Breast epithelium (tissue), 4 donors: Measurements from ENCODE around the gene TIE1. TPM values are rescaled to one million over a fixed set of nuclear protein-coding genes. Genes with fewer than 3 reads are reported as not detected.

ENCODE experiments used
- DNase-seq, 2 donors: peaks; one replicate each; pipeline ENCODE4 v3.0.0-alpha.2; 2019; ENCODE audit warnings: low spot score in 2 of 2
- H3K27ac ChIP-seq, 2 donors: fragments of 200-600 bp; sonication (generic) in 1 of 2; one replicate each; pipeline ENCODE4 v1.5.1; 2016 to 2019; ENCODE audit warnings: mild to moderate bottlenecking in 1 of 2
- H3K27me3 ChIP-seq, 2 donors: fragments of 200-600 bp; sonication (generic) in 1 of 2; one replicate each; pipeline versions ENCODE4 v1.5.1 to v1.6.0; 2017 to 2019; ENCODE audit warnings: control low read depth in 1 of 2, mild to moderate bottlenecking in 1 of 2
- H3K36me3 ChIP-seq: fragments of 200-600 bp; one replicate; pipeline ENCODE4 v1.5.1; 2019
- H3K4me1 ChIP-seq, 2 donors: fragments of 200-600 bp; sonication (generic); one replicate each; pipeline ENCODE4 v1.5.1; 2016 to 2019; ENCODE audit warnings: control low read depth in 1 of 2
- H3K4me3 ChIP-seq, 3 donors: fragments of 200-600 bp; sonication (generic); 1 replicate in 2 of 3; 2 replicates in 1 of 3; pipeline ENCODE4 v1.5.1; 2016 to 2019; ENCODE audit warnings: mild to moderate bottlenecking in 3 of 3, moderate library complexity in 2 of 3
- H3K9me3 ChIP-seq, 2 donors: fragments of 200-600 bp; sonication (generic) in 1 of 2; one replicate each; pipeline ENCODE4 v1.5.1; 2016 to 2019; ENCODE audit warnings: control low read depth in 1 of 2
- POLR2A ChIP-seq: fragments of 450-650 bp; IDR thresholded peaks from one replicate; pipeline ENCODE4 v1.6.1; 2016; ENCODE audit warnings: antibody characterized with exemption, mild to moderate bottlenecking, moderate library complexity
- POLR2AphosphoS5 ChIP-seq, 3 donors: sonication (generic); formaldehyde crosslinking; IDR thresholded peaks; one replicate each; pipeline ENCODE4 v1.6.1; 2017; ENCODE audit warnings: antibody characterized with exemption in 3 of 3
- intact Hi-C: fragments of 100-400 bp; cut with DNase I; formaldehyde crosslinking; loops from one replicate; pipeline ENCODE4 v1.15.1; 2023; ENCODE audit warnings: low total_unique reads
- total RNA-seq, 3 donors: library from RNA; depleted of rRNA; stranded (reverse); fragments of >200 nt; gene quantifications; one replicate each; pipeline ENCODE4 v1.1.0, GENCODE V29; 2016
- TF ChIP-seq, protein P1 (sequence below), 3 donors: fragments of 450-650 bp; IDR thresholded peaks; one replicate each; pipeline ENCODE4 v1.5.1; 2016 to 2017; ENCODE audit warnings: antibody characterized with exemption in 3 of 3, mild to moderate bottlenecking in 3 of 3, moderate library complexity in 3 of 3

The TIE1 gene
- total RNA-seq, 3 donors from 2014 or later = 9.4 to 39.0 (median 24.2) TPM

DNA sequence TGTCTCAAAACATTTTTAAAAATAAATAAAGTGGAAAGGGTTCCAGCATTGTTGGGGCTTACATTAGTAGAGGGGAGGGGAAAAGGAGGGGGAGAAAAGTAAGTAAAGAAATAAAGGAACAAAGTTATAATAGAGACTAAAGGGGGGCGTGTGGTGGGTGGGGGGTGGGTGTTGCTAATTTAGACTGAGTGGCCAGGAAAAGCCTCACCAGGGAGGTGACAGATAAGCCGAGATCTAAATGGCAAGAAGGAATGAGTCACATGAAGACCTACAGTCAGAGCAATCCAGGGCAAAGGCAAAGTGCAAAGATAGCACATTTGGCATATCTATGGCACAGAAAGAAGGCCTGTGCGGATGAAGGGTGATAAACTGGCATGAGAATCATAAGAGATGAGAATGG lies 44.3 kb downstream of the TIE1 start:
- H3K4me1 ChIP-seq = no peaks in the 10 kb centered on the region
- TF ChIP-seq POLR2AphosphoS5 (IDR thresholded peaks at IDR 0.05) (no peak), POLR2A (no peak)
- TF ChIP-seq, protein P1, sequence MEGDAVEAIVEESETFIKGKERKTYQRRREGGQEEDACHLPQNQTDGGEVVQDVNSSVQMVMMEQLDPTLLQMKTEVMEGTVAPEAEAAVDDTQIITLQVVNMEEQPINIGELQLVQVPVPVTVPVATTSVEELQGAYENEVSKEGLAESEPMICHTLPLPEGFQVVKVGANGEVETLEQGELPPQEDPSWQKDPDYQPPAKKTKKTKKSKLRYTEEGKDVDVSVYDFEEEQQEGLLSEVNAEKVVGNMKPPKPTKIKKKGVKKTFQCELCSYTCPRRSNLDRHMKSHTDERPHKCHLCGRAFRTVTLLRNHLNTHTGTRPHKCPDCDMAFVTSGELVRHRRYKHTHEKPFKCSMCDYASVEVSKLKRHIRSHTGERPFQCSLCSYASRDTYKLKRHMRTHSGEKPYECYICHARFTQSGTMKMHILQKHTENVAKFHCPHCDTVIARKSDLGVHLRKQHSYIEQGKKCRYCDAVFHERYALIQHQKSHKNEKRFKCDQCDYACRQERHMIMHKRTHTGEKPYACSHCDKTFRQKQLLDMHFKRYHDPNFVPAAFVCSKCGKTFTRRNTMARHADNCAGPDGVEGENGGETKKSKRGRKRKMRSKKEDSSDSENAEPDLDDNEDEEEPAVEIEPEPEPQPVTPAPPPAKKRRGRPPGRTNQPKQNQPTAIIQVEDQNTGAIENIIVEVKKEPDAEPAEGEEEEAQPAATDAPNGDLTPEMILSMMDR (IDR thresholded peaks at IDR 0.05) = no peak
- no peak for DNase-seq
- H3K9me3 ChIP-seq = no peaks in the 10 kb centered on the region
- intact Hi-C loops = no loop called here
- no peaks in the 10 kb centered on the region for H3K36me3 ChIP-seq
- no peak overlapping the region for H3K27ac ChIP-seq
- no peaks in the 10 kb centered on the region for H3K27me3 ChIP-seq
- no peak overlapping the region for H3K4me3 ChIP-seq

DNA sequence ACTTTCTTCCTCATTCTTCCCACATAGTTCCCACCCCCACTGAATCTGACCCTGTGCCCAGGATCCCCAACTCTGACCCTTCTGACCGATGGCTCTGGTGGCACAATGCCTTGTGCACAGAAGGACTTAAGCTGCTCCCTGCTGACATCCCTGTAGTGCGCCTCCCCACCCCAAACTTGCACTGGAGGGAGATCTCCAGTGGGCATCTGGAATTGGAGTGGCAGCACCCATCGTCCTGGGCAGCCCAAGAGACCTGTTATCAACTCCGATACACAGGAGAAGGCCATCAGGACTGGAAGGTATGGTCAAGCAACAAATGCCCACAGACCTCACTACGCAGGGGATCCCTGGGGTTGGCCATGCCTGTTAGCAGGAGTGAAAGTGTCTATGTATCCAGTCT lies 45.9 kb downstream of the TIE1 start:
- Histone ChIP-seq H3K27ac (no peak overlapping the region), H3K27me3 (no peaks in the 10 kb centered on the region), H3K36me3 (no peaks in the 10 kb centered on the region), H3K4me1 (no peaks in the 10 kb centered on the region), H3K9me3 (no peaks in the 10 kb centered on the region), H3K4me3 (no peak overlapping the region)
- TF ChIP-seq, protein P1 (IDR thresholded peaks at IDR 0.05) = no peak
- intact Hi-C loops = no loop called here
- no peak for DNase-seq

DNA sequence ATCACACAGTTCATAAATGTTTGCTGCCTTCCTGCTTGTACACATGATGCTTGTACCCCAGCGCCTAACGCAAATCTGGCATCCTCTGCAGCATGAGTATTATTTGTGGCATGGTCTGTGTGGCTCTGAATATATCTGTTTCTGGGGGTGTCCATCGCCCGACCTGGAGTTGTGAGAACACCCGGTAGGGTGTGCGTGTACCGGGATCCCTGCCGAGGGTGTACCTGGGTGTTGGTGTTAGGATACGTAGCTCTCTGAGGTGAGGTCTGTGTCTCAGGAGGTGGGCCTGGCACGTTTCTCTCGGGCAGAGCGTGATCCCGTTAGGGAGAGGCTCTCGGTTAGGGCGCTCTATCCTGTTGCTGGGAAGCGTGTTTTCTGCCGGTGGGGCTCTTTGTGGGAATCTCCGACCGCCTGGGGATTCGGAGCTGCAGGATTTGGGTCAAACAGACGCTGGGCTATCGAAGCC lies 47.6 kb downstream of the TIE1 start:
- no peaks in the 10 kb centered on the region for H3K27me3 ChIP-seq
- H3K4me3 ChIP-seq = peak overlapping the region; percentile 48 to 74 (median 67)
- peak overlapping the region; percentile 97 to 99 for H3K27ac ChIP-seq
- TF ChIP-seq POLR2A (no peak), POLR2AphosphoS5 (IDR thresholded peaks at IDR 0.05) (no peak)
- TF ChIP-seq, protein P1 (IDR thresholded peaks at IDR 0.05) = no peak
- DNase-seq = no peak
- no peaks in the 10 kb centered on the region for H3K4me1 ChIP-seq
- H3K36me3 ChIP-seq = no peaks in the 10 kb centered on the region
- H3K9me3 ChIP-seq = no peaks in the 10 kb centered on the region
- intact Hi-C loops = no loop called here

DNA sequence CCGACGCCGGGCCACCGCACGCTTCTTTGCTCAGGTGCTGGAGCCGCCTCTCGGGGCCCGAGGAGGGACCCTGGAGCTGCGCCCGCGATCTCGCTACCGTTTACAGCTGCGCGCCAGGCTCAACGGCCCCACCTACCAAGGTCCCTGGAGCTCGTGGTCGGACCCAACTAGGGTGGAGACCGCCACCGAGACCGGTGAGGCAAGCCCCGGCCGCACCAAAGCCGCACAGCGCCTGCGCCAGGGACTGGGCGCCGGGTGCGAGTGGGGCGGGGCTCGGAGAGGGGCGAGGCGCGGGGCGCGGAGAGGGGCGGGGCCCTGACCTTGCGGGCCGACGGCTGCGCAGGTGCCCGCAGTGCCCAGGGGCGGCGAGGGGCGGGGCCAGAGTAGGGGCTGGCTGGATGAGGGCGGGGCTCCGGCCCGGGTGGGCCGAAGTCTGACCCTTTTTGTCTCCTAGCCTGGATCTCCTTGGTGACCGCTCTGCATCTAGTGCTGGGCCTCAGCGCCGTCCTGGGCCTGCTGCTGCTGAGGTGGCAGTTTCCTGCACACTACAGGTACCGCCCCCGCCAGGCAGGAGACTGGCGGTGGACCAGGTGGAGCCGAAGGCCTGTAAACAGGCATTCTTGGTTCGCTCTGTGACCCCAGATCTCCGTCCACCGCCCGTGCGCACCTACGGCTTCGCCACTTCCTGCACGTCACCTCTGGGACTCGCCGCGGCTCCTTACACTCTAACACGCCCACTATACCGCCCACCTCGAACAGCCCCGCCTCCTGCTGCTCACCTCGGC lies 48.2 kb downstream of the TIE1 start:
- TF ChIP-seq POLR2A (peak; percentile 41), POLR2AphosphoS5 (IDR thresholded peaks at IDR 0.05) (peak in 2 of 3 donors; percentile 9 to 84)
- TF ChIP-seq, protein P1 (IDR thresholded peaks at IDR 0.05) = no peak
- H3K4me1 ChIP-seq = no peaks in the 10 kb centered on the region
- no peaks in the 10 kb centered on the region for H3K27me3 ChIP-seq
- intact Hi-C loops = no loop called here
- H3K27ac ChIP-seq = peak overlapping the region; percentile 97 to 99
- no peaks in the 10 kb centered on the region for H3K9me3 ChIP-seq
- H3K4me3 ChIP-seq = peak overlapping the region; percentile 48 to 74 (median 67)
- peak; percentile 91 to 92 for DNase-seq
- H3K36me3 ChIP-seq = no peaks in the 10 kb centered on the region

DNA sequence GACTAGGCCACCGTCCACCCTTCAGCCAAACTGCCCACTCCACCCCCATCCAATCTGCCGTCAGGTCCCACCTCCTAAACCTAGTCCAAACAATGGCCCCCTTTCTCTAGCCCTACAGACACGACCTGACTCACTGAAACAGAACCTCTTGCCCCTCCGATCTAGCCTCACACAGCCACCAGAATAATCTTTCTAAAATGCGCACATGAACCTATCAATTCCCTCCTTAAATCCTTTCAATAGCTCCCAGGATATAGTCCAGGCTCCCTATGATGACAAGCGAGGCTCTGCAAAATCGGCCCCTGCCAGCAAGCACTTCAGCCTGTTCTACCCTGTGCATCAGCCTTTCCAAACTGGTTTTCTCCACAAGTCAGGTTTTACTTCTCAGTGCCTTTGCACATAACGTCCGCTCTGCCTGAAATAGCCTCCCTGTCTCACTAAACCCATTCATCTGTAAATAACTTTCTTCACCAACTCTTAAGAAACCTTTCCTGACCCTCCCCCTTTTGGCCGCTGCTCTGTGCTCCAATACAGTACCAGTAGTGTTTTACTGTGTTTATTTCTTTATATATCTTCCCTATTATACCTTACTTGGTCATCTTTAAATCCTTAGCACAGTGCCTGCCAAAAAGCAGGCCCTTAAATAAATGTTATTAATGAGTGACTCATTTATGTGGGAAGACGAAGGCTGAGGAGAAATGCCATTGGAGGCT lies 49.0 kb downstream of the TIE1 start:
- Histone ChIP-seq H3K4me1 (no peaks in the 10 kb centered on the region), H3K27ac (peak overlapping the region; percentile 97 to 99), H3K27me3 (no peaks in the 10 kb centered on the region), H3K36me3 (no peaks in the 10 kb centered on the region), H3K9me3 (no peaks in the 10 kb centered on the region), H3K4me3 (peak overlapping the region; percentile 48 to 74 (median 67))
- DNase-seq = peak in 1 of 2 donors; percentile 30
- no peak for TF ChIP-seq POLR2A
- TF ChIP-seq, protein P1 (IDR thresholded peaks at IDR 0.05) = no peak
- TF ChIP-seq POLR2AphosphoS5 (IDR thresholded peaks at IDR 0.05) = no peak
- intact Hi-C loops = no loop called here
